GM21367 (cell line): ENCODE measurements around the gene UCN.

Experiments used
- ATAC-seq: cut with Tn5 transposase; IDR thresholded peaks from one replicate; pipeline ENCODE4 v1.9.1; 2021; ENCODE audit not compliant: unreplicated experiment

Gene UCN

GRCh38 chr2:27262379-27263286 is 45.6 kb downstream of the UCN start, which contains the start of gene SLC30A3:
Gene SLC30A3, minus strand, starts transcription at chr2:27263047. Its CDS starts 141 bp downstream, at chr2:27262906.
- ATAC-seq: no peak

- ATAC-seq: no peak
Observed at GRCh38 chr2:27261926-27262298, 46.3 kb downstream of the UCN start.

- ATAC-seq: no peak
Observed at GRCh38 chr2:27261241-27261925, 46.9 kb downstream of the UCN start.

DNA sequence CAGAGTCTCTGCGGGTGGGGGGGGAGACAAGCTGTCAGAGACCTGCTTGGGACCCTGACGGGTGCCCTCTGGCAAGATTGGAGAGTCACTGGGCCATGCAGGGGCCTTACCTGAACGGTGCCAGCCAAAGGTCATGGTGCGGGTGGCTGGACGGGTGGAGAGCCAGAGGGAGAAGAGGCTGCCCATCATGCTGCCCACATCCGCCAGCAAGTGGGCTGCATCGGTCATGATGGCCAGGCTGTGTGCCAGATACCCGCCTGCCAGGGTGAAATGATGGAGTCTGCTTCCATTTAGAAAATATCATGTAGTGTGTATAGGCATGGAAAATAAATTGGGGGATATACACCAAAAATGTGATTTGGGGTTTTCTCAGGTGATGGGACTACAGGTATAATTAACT is 50.2 kb downstream of the UCN start:
- ATAC-seq: no peak
